OCI-LY1 (cell line): ENCODE results near the gene EDC4.

ENCODE experiments used
- EZH2 ChIP-seq: fragments of 200-600 bp; sonication (generic), shearing (Covaris generic); IDR thresholded peaks from 2 replicates; pipeline ENCODE4 v1.8.0; 2017; ENCODE audit warnings: borderline replicate concordance, mixed run types, mild to moderate bottlenecking, antibody characterized with exemption, low read length, moderate library complexity, mixed read lengths
- TF ChIP-seq, protein P1 (sequence below): fragments of 200-600 bp; sonication (generic), shearing (Covaris generic); IDR thresholded peaks from 2 replicates; pipeline ENCODE4 v1.5.1; 2017; ENCODE audit warnings: mild to moderate bottlenecking, antibody characterized with exemption, low read length, moderate library complexity, mixed read lengths

DNA sequence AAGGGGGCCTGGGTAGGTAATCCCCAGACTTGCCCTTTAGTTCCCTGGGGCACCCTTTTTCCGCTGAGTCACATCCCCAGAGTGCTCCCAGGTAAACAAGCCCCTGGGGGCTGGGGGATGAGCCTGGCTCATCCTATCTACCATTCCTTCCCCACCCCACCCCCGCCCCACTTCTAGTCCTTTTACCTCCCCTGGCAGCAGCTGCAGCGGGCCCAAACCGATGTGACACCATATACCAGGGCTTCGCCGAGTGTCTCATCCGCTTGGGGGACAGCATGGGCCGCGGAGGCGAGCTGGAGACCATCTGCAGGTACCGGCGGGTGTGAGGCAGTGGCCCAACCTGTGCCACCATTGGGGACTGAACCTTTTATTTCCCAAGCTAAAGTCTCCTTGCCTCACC is 12.7 kb downstream of the EDC4 start:
- TF ChIP-seq, protein P1, sequence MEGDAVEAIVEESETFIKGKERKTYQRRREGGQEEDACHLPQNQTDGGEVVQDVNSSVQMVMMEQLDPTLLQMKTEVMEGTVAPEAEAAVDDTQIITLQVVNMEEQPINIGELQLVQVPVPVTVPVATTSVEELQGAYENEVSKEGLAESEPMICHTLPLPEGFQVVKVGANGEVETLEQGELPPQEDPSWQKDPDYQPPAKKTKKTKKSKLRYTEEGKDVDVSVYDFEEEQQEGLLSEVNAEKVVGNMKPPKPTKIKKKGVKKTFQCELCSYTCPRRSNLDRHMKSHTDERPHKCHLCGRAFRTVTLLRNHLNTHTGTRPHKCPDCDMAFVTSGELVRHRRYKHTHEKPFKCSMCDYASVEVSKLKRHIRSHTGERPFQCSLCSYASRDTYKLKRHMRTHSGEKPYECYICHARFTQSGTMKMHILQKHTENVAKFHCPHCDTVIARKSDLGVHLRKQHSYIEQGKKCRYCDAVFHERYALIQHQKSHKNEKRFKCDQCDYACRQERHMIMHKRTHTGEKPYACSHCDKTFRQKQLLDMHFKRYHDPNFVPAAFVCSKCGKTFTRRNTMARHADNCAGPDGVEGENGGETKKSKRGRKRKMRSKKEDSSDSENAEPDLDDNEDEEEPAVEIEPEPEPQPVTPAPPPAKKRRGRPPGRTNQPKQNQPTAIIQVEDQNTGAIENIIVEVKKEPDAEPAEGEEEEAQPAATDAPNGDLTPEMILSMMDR = no peak
- TF ChIP-seq EZH2 = no peak
